Measurements from ENCODE around the gene DISC1.

DISC1 gene

DNA sequence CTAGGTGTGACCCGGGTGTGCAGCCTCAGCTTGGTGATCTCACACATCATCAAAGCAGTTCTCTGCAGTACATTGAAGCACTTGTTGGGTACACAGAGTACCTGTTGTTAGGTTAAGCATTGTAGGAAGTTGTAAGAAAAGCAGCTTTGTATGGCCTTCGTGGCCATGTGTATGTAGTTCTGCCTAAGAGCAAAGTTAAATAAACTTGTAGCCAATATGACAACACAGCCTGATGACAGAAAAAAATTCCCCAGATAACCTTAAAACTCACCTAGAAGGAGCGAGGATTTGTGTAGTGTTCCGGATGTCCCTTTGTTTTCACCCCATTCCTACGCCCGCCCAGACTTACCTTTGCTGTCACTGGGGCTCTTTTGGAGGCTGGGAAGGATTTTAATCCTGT is 48.0 kb downstream of the DISC1 start:
- FAIRE-seq = no peak

DNA sequence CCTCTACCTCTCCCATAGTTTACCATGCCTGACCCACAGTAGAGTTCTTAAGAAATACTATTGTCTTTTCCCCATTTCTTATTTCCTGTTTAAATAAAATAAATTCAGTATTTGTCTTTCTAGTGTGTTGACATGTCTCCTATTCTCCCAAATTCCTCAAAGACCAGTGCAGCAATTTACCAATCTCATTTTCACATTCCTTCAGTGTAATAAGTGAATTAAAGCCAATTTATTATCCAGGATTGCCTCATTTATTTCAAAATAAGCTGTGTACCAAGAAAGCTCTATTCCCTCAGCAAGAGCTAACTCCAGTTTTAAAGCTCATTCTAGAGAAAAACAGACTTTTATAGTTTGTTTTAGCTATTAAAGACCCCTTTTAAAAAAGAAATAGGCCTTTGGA is 49.9 kb downstream of the DISC1 start:
- no peak for FAIRE-seq

DNA sequence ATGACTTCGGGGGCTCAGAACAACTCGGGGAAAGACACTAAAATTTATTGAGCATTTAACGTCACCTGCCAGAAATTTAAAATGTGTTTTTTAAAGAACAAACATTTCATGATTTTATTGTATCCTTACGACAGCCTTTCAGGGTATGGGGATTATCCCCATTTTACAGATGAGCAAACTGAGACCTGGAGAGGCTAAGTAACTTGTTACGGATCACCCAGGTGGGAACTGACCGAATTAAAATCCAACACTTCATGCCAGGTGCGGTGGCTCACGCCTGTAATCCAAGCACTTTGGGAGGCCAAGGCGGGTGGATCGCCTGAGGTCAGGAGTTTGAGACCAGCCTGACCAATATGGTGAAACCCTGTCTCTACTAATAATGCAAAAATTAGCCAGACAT is 50.9 kb downstream of the DISC1 start:
- FAIRE-seq = no peak

DNA sequence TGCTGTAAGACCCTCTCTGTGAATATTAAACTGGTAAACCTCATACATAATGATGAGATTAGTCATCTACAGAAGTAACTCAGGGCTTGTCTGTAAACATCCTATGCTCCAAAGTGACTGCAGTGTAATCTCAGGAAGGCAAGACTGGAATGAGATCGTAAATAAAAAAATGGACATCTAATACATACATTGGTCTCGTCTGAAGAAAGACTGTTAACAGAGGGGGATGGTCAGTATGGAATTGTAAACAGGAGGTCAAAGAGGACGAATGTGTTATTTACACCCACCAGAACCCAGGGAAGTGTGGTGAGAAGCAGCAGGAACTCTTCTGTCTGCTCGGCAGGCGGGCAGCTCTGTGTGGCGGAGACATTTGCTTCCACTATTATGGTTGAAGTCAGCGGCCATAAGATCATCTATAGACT is 51.4 kb downstream of the DISC1 start:
- no peak for FAIRE-seq

DNA sequence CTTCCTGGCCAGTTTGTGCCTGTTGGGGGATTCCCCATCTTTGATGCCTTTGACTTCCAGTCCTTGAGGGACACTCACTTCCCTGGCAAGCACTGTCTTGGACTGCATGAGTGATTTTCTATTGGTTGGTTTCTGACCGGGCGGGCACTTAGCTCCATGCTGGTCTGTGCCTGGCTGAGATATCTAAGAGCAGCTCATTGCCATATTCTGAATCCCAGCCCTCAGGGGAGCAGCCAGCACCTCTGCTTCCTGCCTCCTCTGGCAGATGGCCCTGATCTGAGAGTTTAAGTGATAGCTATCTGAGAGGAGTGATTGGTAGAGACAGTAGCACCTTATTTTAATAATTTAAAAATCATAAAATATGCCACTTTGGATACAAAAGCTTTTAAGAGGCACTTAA is 52.5 kb downstream of the DISC1 start:
- no peak for FAIRE-seq

DNA sequence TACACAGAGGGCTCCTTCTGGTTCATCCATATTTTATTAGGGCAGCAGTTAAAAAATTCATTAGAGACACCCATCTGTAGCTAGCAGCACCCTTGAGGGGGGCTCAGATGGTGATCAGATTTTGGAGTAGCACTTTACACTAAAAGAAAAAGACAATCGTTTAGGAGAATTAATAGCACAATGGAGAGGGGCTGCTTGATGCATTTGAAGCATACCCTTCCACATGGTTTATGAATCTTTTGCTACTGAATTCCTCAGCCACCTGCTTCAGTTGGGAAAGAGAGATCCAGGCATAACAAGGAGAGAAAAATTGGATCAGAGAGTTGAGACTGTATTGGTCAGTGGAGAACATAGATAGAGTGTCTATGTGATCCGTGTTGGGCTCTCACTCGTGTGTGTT is 54.4 kb downstream of the DISC1 start:
- no peak for FAIRE-seq

DNA sequence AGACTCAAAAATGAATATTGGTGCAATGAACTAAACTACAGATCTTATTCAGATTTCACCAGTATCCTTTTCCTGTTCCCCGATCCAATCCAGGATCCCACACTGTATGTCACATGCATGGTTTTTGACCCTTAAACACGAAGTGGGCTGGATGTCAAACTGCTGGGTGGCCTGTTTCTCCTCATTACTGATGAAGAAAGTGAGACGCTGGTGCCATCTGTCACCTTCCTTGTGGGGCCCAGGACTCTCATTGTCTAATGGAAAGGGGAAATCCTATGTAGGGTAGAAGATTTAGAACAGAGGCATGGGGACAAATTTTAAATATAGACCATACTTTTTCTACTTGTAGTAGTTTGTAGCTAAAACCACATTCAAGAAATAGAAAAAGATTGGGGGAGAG is 56.2 kb downstream of the DISC1 start:
- no peak for FAIRE-seq

DNA sequence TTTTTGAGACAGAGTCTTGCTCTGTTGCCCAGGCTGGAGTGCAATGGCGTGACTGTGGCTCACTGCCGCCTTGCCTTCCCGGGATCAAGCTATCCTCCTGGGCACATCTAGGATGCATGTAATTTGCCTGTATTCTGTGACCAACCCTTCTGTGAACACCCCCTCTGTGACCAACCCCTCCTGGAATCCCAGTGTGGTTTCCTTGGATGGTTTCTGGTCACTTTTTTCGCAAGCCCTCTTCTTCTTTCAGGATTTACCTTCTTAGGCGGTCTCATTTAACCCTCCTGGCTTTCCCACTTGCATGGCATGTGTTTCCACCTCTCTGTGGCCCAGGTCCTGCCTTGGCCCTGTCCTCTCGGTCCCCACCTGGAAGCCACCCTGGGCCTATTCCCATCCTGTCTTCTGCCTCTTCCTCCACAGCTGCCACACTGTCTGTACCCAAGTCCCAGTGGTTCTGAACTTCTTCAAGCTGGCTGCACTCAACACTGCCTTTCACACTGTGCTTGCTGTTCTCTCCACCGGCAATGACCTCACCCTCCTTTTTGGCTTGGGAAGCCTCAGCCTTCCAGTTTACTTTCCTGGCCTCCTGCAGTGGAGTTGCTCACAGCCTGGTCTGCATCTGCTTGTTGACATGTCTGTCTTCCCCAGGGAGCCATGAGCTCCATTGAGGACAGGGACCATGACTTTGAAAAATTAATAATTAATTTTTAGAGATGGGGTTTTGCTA is 57.0 kb downstream of the DISC1 start:
- FAIRE-seq = no peak

DNA sequence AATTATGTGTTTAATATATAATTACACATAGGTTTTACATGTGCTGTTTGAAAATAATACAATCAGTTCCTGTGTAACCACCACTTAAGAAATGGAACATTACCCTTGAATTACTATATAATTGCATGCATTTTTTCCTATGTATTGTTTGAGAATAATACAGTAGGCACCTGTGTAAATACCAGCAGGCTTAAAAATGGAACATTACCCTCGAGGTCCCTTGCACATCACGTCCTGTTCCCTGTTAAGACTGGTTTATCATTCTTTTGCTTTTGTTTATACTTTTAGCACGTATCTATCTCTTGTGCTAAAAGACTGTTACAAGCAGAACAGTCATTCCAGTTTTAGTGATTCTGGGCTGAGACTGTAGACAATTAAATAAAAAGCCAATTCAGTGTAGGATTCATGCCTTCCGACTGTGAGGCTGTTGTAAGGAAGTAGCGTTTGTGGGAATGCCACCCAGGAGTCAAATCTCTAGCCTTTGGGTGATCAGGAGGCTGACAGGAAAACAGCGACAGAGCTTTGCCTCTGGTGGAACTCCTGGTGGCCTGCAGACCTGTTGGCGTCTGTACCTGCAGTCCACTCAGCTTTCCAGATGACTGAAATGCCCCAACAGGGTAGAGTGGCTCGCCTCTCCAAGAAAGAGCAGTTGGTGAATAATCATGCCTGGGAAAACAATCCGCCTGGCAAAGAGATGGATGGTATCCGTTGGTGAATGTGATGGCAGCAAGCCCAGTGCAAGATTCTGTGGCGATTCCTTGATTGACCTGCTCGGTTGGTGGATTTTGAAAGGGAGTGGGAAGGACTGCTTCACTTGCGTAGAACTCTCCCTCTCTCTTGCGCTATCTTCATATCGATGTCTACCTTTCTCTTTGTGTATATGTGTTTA is 58.0 kb downstream of the DISC1 start:
- FAIRE-seq = no peak

DNA sequence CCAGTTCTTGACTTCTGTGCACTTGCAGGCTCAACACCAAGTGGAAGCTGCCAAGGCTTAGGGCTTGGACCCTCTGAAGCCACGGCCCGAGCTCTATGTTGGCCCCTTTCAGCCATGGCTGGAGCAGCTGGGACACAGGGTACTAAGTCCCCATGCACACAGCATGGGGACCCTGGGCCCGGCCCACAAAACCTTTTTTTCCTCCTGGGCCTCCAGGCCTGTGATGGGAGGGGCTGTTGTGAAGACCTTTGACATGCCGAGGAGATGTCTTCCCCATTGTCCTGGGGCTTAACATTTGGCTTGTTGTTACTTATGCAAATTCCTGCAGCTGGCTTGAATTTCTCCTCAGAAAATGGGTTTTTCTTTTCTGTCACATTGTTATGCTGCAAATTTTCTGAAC is 59.8 kb downstream of the DISC1 start:
- FAIRE-seq = no peak

DNA sequence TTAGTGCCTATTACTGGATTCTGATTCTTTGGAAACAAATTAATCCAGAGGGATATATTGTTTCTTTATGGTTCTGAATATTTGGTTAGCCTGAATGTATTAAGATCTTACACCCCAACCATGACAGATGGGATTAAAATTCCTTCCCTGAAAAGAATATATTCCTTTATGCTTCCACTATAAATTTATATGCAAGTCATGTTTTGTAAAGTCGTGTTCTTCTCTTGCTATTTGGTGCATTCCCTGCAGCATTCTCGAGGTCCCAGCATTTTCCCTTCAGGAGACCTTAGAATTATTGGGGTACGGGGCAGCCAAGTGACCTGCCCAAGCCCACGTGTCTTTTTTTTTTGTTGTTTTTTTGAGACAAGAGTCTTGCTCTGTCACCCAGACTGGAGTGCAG is 62.4 kb downstream of the DISC1 start:
- no peak for FAIRE-seq

DNA sequence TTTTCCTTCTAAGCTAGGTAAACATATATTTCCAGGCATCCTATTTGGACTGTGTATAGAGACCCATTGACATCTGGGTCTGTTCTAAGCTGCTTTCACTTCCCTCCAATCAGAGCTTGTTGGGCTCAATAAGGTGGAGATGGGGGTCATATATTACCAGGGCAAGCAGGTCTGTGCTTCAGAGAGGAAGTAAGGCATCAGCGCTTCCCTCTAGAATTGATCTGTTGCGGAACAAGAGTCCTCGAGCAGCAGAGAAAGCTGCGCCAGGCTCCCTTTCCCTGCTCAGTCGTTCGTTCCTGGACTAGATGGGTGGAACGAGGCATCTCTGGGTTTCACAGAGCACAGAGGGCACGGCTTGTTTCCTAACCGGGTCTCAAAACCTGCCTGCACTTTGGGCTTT is 63.5 kb downstream of the DISC1 start:
- FAIRE-seq = no peak

DNA sequence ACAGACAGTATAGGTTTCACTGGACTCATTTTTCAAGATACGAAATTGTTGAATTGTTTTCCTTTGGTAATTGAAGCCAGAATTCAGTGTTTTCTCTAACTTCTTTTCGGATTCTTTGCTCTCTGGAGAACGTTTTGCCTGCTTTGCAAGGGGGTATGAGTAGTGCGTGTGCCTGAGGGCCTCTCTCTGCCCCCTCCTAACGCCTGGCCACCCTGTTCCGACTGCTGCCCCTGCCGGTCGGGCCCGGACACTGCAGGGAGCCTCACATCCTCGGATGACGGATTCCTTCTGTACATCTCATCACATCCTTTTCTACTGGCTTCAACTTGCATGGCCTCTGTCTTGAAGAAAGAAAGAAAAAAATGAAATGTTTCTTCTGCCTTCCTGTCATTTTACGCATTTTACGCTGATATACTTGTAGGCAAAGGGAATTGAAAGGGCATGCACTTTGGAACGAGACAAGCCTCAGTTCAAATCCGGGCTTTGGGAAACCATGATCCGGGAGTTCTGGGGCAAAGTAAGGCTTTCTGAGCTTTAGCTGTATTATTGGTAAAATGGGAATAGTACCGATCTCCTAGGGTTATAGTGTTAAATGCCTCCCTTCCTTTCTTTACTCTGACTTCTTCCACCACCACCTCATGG is 65.1 kb downstream of the DISC1 start:
- no peak for FAIRE-seq

DNA sequence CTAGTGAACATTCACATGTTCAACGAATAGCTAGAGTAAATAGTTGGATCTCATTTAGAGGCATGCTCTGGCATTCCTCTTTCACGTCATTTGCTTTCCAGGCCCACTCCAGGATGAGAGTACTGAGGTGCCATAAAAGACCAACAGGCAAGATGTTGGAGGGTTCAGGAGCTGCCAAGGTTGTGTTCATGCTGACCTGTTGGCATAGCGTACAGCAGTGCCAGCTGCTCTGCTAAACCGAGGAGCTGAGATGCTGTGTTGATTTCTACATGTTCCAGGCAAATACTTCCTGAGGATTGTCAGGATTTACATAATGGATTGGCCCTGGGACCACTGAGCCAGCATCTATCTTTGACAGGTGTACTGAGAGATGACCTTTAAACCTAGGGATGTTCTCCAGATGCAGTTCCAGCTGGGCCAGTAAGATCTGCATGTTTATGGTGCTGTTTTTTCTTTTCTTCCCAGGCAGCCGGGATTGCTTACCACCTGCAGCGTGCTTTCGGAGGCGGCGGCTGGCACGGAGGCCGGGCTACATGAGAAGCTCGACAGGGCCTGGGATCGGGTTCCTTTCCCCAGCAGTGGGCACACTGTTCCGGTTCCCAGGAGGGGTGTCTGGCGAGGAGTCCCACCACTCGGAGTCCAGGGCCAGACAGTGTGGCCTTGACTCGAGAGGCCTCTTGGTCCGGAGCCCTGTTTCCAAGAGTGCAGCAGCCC is 66.9 kb downstream of the DISC1 start:
- no peak for FAIRE-seq

DNA sequence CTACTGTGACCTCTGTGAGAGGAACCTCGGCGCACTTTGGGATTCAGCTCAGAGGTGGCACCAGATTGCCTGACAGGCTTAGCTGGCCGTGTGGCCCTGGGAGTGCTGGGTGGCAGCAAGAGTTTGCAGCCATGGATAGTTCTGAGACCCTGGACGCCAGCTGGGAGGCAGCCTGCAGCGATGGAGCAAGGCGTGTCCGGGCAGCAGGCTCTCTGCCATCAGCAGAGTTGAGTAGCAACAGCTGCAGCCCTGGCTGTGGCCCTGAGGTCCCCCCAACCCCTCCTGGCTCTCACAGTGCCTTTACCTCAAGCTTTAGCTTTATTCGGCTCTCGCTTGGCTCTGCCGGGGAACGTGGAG is 67.5 kb downstream of the DISC1 start:
- FAIRE-seq = no peak

DNA sequence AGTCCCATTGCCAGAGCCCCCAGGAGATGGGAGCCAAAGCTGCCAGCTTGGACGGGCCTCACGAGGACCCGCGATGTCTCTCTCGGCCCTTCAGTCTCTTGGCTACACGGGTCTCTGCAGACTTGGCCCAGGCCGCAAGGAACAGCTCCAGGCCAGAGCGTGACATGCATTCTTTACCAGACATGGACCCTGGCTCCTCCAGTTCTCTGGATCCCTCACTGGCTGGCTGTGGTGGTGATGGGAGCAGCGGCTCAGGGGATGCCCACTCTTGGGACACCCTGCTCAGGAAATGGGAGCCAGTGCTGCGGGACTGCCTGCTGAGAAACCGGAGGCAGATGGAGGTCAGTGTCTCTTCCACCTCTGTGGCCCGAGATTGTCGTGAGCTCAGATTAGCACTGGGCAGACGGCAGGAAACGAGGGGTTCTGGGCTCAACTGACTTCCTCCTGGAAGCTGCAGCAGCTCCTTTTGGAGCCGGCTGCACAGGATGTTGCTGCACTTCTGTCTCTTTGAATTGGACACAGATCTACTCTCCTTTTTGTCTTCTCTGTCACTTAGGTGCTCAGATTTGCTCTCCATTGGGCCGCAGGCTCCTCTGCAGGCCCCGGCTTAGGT is 68.0 kb downstream of the DISC1 start:
- no peak for FAIRE-seq

DNA sequence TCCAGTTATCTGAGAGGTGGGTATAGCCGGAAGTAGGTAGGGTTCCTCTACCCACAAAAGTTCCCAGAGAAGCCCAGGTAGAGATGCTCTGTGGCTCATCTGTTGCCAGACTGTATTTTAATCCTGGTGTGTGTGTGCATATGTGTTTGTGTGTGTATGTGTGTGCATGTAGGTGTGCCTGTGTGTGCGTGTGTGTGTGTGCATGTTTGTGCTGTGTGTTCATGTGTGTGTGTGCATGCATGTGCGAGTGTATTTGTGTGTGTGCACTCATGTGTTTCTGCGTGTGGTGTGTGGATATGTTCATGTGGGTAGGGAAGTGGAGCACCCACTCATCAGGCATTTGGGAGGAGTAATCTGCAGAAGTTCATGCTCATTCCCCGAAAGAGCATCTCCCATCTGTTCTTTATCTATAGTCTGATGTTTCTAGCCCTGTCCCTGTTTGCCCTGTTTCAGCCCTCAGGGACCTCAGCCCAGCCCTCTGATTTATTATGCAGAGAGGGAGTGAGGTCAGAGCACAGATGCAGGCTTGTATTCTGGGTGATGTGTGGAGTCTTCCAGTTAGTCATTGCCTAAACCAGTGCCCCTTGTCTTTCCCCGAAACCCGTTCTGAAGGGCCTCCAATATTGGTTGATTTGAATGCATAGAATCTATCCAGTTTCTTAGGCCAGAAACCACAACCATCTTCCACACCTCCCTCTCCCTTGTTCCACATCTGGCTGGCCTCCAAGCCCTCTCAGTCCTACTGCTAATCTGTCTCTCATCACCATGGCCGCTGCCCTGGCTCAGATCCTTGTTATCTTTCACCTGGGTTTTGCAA is 69.1 kb downstream of the DISC1 start:
- no peak for FAIRE-seq

DNA sequence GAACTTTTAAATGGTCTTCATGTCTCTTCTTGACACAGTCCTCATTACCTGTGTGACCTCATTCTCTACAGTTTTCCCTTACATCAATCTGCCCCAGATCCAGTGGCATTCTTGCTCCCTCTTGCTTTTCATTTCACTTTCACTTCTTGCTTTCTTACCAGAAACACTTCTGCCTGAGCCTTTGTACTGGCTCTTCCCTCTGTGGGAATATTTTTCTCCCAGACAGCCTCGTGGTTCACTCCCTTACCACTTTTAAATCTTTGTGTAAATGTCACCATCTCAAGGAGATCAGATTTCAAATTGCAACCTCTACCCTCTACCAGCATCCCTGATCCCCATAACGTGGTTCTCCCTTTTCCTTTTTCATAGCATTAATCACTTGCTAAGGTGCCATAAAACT is 73.2 kb downstream of the DISC1 start:
- FAIRE-seq = no peak

DNA sequence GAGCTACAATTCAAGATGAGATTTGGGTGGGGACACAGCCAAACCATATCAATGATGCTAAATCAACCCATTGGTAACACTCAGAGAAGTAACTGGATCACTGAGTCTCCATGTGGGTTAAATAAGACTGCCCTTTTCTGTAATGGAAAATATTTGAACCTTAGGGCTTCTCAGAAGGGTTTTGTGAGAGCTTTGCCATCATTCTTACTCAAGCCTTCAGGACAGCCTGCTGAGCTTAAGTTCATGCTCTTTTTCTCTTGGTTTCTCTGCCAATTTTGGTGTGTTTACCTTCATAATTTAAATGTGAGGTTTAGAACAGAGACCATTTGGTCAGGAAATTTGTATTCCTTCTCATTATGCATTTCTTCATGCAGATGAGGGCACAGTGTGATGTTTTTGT is 74.7 kb downstream of the DISC1 start:
- FAIRE-seq = no peak

DNA sequence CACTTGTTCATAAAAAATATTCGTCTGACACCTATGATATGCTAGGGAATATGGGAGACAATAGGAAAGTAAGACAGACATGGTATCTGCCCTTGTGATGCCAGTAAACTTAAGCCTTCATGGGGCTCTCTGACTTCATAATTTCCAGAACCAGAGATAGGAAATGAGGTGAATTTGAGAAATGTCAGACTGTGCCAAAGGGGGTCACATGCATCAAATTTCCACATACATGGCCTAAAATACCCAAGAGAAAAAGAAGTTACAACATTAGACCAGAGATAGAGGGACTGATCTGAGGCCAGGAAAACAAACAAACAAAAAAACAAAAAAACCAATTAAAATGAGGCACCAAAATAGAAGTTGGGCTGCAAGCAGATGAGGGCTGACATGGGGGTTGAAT is 75.7 kb downstream of the DISC1 start:
- no peak for FAIRE-seq

DNA sequence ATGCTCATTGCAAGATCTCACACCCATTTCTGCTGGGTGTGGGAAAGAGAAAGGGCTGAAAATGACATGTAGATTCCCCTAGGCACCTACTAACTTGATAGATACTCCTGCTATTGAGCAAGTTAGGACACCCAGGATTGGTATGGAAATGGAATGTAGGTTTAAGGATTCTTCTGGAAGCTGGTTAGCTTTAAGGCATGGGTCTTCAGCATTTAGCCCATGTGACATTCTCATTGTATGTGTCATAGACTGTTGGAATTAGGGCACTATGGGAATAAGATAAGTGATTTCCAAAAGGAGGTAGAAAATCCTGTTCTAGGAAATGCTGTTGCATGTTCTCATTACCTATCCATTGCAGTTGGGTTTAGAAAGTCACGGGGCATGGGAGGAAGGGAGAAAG is 76.2 kb downstream of the DISC1 start:
- no peak for FAIRE-seq

Measured in A204.1 (cell line).